GM08714 (cell line): ENCODE results near the gene PRR15L.
A peak's percentile ranks its signal among the peaks of the same experiment; 100 is the strongest.
"Not testable (repeated sequence)": the region's sequence is repeated elsewhere in the genome, so short reads cannot be mapped to it uniquely, and the experiment has no call there.

Experiments used
- H3K4me3 ChIP-seq: fragments of 200-500 bp; sonication (Bioruptor generic); 2 replicates; pipeline ENCODE4 v1.5.1; 2014; ENCODE audit warnings: mild to moderate bottlenecking, low read length, inconsistent platforms
- ZNF274 ChIP-seq: IDR thresholded peaks from 2 replicates; pipeline ENCODE4 v1.6.1; 2012; ENCODE audit warnings: mild to moderate bottlenecking, low read depth, low read length

PRR15L gene

GRCh38 chr17:47945529-47946508 is 11.9 kb downstream of the PRR15L start:
- no peak for TF ChIP-seq ZNF274
- H3K4me3 ChIP-seq: no peak overlapping the region

GRCh38 chr17:47945080-47945479 is 12.6 kb downstream of the PRR15L start:
- no peak for TF ChIP-seq ZNF274
- no peak overlapping the region for H3K4me3 ChIP-seq

- H3K4me3 ChIP-seq: peak overlapping the region; percentile 90; the same call in 1 of the 2 replicates
- TF ChIP-seq ZNF274: no peak
Measured at GRCh38 chr17:47942568-47942967, 15.1 kb downstream of the PRR15L start.

GRCh38 chr17:47942096-47942510 is 15.6 kb downstream of the PRR15L start:
- TF ChIP-seq ZNF274: no peak
- peak overlapping the region; percentile 90 for H3K4me3 ChIP-seq

GRCh38 chr17:47941246-47942095 is 16.2 kb downstream of the PRR15L start, which contains the start of gene PNPO:
TSS of gene PNPO (plus strand) at chr17:47941571. CDS start at chr17:47941676, 105 bp downstream.
- peak within 1 kb of the TSS; percentile 90 for H3K4me3 ChIP-seq
- TF ChIP-seq ZNF274: no peak

GRCh38 chr17:47937941-47938340 is 19.7 kb downstream of the PRR15L start:
- H3K4me3 ChIP-seq: no peak overlapping the region
- no peak for TF ChIP-seq ZNF274

- H3K4me3 ChIP-seq: no peak overlapping the region
- TF ChIP-seq ZNF274: no peak
Measured at GRCh38 chr17:47935961-47936360, 21.7 kb downstream of the PRR15L start.

GRCh38 chr17:47935468-47935867 is 22.2 kb downstream of the PRR15L start:
- not testable (repeated sequence) for H3K4me3 ChIP-seq

- no peak overlapping the region for H3K4me3 ChIP-seq
- TF ChIP-seq ZNF274: no peak
Measured at GRCh38 chr17:47934856-47935255, 22.8 kb downstream of the PRR15L start.

- TF ChIP-seq ZNF274: no peak
- no peak overlapping the region for H3K4me3 ChIP-seq
Measured at GRCh38 chr17:47931848-47932247, 25.8 kb downstream of the PRR15L start.

- H3K4me3 ChIP-seq: no peak overlapping the region
- no peak for TF ChIP-seq ZNF274
Measured at GRCh38 chr17:47929218-47930000, 28.3 kb downstream of the PRR15L start.

GRCh38 chr17:47928415-47928814 is 29.3 kb downstream of the PRR15L start:
- TF ChIP-seq ZNF274: no peak

GRCh38 chr17:47927821-47928400 is 29.8 kb downstream of the PRR15L start:
- TF ChIP-seq ZNF274: no peak
- H3K4me3 ChIP-seq: no peak overlapping the region

More at GRCh38 chr17:47928415-47928814, 29.3 kb downstream of the PRR15L start:
- H3K4me3 ChIP-seq: no peak overlapping the region
